GM12864 (cell line): ENCODE measurements around the gene LPCAT1.
"Not testable (repeated sequence)": the region's sequence is repeated elsewhere in the genome, so short reads cannot be mapped to it uniquely, and the experiment has no call there.

Source experiments
- DNase-seq: peaks from one replicate; pipeline ENCODE4 v3.0.0-alpha.2; 2011; ENCODE audit warnings: low read depth
- H3K4me3 ChIP-seq: 2 replicates; pipeline ENCODE4 v1.5.1; 2011; ENCODE audit warnings: mild to moderate bottlenecking, low read depth, low read length, control low read depth
- TF ChIP-seq, protein P1 (sequence below): IDR thresholded peaks from 2 replicates; pipeline ENCODE4 v1.5.1; 2011; ENCODE audit warnings: low read depth, mild to moderate bottlenecking, moderate library complexity, low read length, control low read depth, inconsistent platforms; ENCODE audit errors: missing control alignments

LPCAT1 gene, protein sequence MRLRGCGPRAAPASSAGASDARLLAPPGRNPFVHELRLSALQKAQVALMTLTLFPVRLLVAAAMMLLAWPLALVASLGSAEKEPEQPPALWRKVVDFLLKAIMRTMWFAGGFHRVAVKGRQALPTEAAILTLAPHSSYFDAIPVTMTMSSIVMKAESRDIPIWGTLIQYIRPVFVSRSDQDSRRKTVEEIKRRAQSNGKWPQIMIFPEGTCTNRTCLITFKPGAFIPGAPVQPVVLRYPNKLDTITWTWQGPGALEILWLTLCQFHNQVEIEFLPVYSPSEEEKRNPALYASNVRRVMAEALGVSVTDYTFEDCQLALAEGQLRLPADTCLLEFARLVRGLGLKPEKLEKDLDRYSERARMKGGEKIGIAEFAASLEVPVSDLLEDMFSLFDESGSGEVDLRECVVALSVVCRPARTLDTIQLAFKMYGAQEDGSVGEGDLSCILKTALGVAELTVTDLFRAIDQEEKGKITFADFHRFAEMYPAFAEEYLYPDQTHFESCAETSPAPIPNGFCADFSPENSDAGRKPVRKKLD

DNA sequence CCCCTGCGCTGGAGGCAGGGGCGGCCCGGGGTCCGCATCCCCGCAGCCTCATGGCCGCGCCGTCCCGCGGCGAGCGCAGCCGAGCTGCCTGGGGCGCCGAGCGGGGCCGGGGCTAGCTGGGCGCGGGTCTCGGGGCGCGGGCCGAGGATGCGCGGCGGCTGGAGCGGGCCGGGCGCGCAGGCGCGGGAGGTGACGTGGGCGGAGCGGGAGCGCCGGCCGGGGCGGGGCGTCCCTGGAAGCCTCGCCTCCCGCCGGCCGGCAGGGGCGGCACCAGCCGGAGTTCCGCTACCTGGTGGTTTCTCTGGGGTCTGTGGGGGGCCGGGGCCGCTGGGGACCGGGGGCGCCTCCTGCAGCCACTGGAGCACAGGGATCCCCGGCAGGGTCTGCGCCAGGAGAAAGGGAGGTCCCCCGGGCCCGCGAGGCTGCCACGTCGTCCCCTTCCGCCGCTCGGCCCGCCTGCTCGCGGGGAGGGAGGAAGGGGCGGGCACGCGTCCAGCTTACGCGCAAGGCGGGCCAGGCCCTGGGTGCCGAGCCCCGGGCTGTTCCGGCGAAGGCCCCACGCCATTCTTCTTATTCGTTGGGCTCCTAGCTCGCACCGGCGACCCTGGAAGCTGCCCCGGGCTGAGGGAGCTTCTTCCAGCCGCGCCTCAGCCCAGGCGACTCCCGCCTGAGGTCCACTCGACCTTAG lies at the start of gene LPCAT1:
TSS of gene LPCAT1 (minus strand) at position 168 of the 688 bp plus-strand sequence. CDS start at position 52, 116 bp downstream.
- peak within 1 kb of the TSS; percentile 87 for H3K4me3 ChIP-seq
- TF ChIP-seq, protein P1, sequence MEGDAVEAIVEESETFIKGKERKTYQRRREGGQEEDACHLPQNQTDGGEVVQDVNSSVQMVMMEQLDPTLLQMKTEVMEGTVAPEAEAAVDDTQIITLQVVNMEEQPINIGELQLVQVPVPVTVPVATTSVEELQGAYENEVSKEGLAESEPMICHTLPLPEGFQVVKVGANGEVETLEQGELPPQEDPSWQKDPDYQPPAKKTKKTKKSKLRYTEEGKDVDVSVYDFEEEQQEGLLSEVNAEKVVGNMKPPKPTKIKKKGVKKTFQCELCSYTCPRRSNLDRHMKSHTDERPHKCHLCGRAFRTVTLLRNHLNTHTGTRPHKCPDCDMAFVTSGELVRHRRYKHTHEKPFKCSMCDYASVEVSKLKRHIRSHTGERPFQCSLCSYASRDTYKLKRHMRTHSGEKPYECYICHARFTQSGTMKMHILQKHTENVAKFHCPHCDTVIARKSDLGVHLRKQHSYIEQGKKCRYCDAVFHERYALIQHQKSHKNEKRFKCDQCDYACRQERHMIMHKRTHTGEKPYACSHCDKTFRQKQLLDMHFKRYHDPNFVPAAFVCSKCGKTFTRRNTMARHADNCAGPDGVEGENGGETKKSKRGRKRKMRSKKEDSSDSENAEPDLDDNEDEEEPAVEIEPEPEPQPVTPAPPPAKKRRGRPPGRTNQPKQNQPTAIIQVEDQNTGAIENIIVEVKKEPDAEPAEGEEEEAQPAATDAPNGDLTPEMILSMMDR: no peak
- DNase-seq: no peak

DNA sequence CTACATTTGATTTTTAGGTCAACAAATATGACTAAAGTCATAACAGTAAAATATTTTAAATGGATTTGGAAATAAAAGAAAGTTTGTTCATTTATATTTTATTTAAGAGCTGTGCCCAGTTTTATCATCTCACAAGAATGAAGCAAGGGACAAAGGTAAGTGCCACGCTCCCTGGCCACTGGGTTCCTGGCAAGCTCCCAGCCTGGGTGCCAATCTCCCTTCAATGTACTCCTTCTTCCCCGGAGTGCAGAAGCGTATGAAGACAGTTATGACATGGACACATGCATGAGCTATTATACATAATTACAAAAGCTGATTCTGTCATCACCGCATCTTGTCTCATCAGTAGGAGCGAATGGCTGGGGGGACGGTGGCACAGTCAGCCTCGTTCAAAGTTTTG lies 48.1 kb upstream of the LPCAT1 start:
- DNase-seq, H3K4me3 ChIP-seq: not testable (repeated sequence)

DNA sequence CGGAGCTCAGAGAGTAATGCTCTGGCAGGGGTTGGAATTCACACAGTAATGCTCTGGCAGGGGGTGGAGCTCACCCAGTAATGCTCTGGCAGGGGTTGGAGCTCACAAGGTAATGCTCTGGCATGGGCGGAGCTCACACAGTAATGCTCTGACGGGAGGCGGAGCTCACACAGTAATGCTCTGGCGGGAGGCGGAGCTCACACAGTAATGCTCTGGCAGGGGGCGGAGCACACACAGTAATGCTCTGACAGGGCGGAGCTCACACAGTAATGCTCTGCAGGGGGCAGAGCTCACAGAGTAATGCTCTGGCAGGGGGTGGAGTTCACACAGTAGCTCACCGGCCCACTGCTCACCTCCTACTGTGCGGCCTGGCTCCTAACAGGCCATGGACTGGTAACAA lies 47.2 kb upstream of the LPCAT1 start:
- DNase-seq: no peak
- no peak overlapping the region for H3K4me3 ChIP-seq
- TF ChIP-seq, protein P1: no peak

DNA sequence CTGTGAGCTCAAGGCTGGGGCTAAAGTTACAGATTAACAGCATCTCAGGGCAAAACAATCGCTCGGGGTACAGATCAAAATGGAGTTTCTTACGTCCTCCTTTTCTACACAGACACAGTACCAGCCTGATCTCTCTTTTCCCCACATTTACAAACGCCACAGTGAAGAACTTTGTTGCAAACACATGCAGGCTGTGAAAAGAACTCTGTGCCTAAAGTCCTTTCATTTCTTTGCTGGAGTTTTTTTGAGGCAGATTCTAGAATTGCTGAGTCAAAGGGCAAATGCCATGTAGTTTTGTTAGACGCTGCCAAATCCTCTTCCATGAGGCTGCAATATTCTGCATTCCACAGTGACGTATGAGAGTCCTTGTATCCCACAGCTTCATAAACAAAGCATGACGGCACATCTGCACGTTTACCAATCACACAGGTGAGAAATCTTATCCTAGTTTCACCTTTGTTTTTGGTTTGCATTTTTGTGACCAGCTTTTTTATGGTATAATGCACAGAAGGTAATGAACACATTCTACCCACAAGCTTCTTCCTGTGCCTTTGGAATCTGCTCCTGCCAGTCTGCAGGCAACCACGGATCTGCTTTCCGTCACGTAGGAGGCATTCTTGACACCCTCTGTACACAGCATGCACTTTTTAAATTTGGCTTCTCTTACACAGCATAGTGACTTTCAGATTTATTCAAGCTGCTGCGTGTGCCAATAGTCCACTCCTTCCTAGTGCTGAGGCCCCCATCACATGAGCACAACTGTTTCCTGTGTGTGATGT lies 44.6 kb upstream of the LPCAT1 start:
- no peak for DNase-seq

DNA sequence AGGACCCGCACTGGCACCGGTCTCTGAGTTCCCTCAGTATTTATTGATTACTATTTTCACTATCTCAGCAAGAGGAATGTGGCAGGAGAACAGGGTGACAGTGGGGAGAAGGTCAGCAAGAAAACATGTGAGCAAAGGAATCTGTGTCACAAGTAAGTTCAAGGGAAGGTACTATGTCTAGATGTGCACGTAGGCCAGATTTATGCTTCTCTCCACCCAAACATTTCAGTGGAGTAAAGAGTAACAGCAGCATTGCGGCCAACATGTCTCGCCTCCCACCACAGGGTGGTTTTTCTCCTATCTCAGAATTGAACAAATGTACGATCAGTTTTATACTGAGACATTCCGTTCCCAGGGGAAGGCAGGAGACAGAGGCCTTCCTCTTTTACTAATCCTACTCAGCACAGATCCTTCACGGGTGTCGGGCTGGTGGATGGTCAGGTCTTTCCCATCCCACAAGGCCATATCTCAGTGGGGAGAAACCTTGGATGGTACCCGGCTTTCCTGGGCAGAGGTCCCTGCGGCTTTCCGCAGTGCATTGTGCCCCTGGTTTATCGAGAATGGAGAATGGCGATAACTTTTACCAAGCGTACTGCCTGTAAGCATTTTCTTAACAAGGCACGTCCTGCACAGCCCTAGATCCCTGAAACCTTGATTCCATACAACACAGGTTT lies 43.9 kb upstream of the LPCAT1 start:
- H3K4me3 ChIP-seq, DNase-seq: not testable (repeated sequence)

More for the DNA sequence above, 44.6 kb upstream of the LPCAT1 start:
- no peak overlapping the region for H3K4me3 ChIP-seq
- TF ChIP-seq, protein P1: no peak

DNA sequence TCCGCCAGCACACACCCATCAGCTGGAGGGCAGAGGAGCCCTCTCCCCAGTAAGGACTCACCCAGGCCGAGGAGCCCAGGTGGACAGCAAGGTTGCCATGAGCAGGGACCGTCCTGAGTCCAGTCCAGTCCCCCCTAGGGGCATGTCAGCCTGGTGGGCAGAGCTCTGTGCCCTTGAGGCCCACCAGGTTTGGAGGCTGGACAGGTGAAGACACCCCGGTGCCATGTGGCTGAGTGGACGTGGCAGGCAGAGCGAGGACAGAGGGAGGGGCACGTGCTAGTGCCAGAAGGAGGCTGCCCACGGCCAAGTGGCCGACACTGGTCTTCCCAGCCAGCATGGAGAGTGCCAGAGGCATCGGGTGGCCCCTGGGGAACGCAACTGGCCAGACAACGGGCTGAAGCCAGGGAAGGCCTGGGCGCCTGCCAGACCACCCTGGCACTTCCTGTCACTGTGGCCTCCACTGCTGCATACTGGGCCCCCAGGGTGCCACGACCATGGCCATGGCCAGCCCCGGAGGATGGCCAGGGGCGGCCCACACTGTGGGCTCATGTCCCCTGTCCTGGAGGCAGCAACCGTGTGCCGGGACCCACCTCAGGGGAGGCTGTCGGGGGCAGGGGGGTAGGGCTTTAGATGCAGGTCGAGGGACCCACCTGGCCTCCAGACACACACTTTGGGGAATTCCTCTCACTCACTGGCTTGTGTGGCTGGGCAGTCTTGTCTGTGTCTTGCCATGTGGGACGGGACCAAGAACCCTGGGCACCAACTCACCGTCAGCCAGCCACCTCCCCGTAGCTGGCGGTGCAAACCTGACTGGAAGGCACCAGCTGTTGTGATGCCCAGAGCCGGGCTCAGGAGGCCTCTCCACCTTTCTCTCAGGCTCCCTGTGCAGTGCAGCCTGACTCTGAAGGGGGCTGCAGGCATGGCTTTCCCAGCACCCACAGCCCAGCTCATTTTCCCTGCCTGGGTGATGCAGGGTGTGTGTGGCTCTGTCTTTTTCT lies 42.3 kb upstream of the LPCAT1 start:
- no peak overlapping the region for H3K4me3 ChIP-seq
- TF ChIP-seq, protein P1: no peak
- DNase-seq: no peak
